SK-N-SH treated with all-trans-retinoic acid at 6 μM for 48 hours (cell line): ENCODE data around the gene SDK2.

Experiments used
- ATAC-seq: fragments of 200-7000 bp; cut with Tn5 transposase; 3 replicates; pipeline ENCODE4 v1.9.1; 2020; ENCODE audit warnings: mild to moderate bottlenecking, moderate library complexity
- ARNTL ChIP-seq: fragments of 450-650 bp; formaldehyde crosslinking; IDR thresholded peaks from 2 replicates; pipeline ENCODE4 v1.5.0; 2020; ENCODE audit warnings: low read depth, mild to moderate bottlenecking, moderate library complexity, borderline replicate concordance
- BACH2 ChIP-seq: fragments of 250-450 bp; sonication (Bioruptor Pico); IDR thresholded peaks from 2 replicates; pipeline ENCODE4 v1.9.0; 2021; ENCODE audit warnings: mild to moderate bottlenecking, borderline replicate concordance
- CSDC2 ChIP-seq: fragments of 250-450 bp; sonication (Bioruptor Pico); IDR thresholded peaks from 2 replicates; pipeline ENCODE4 v1.5.0; 2020; ENCODE audit warnings: mild to moderate bottlenecking, moderate library complexity
- ESRRG ChIP-seq: fragments of 250-450 bp; sonication (Bioruptor Pico); IDR thresholded peaks from 2 replicates; pipeline ENCODE4 v1.6.1; 2021; ENCODE audit warnings: mild to moderate bottlenecking
- GLIS3 ChIP-seq: fragments of 250-450 bp; sonication (Bioruptor Pico); IDR thresholded peaks from 2 replicates; pipeline ENCODE4 v1.5.0; 2020; ENCODE audit warnings: mild to moderate bottlenecking, moderate library complexity
- ISL1 ChIP-seq: fragments of 250-450 bp; sonication (Bioruptor Pico); IDR thresholded peaks from 2 replicates; pipeline ENCODE4 v2.1.2; 2022; ENCODE audit warnings: mild to moderate bottlenecking, moderate library complexity
- OSR1 ChIP-seq: fragments of 250-450 bp; sonication (Bioruptor Pico); IDR thresholded peaks from 2 replicates; pipeline ENCODE4 v1.8.0; 2022; ENCODE audit warnings: moderate library complexity, mild to moderate bottlenecking, inconsistent platforms
- PPARA ChIP-seq: fragments of 250-450 bp; sonication (Bioruptor Pico); IDR thresholded peaks from 2 replicates; pipeline ENCODE4 v1.5.0; 2020; ENCODE audit warnings: mild to moderate bottlenecking, borderline replicate concordance
- RARB ChIP-seq: fragments of 250-450 bp; sonication (Bioruptor Pico); IDR thresholded peaks from 2 replicates; pipeline ENCODE4 v1.8.0; 2021; ENCODE audit warnings: mild to moderate bottlenecking, moderate library complexity
- SNAI2 ChIP-seq: fragments of 250-450 bp; sonication (Bioruptor Pico); IDR thresholded peaks from 2 replicates; pipeline ENCODE4 v1.5.0; 2020; ENCODE audit warnings: mild to moderate bottlenecking, moderate library complexity
- TCF4 ChIP-seq: fragments of 250-450 bp; sonication (Bioruptor Pico); IDR thresholded peaks from 2 replicates; pipeline ENCODE4 v1.8.0; 2021; ENCODE audit warnings: mild to moderate bottlenecking, moderate library complexity, borderline replicate concordance
- TOX ChIP-seq: fragments of 250-450 bp; sonication (Bioruptor Pico); IDR thresholded peaks from 2 replicates; pipeline ENCODE4 v1.8.0; 2021; ENCODE audit warnings: mild to moderate bottlenecking, moderate library complexity, borderline replicate concordance
- ZC3H10 ChIP-seq: fragments of 250-450 bp; sonication (Bioruptor Pico); IDR thresholded peaks from 2 replicates; pipeline ENCODE4 v1.5.1; 2021; ENCODE audit warnings: mild to moderate bottlenecking, moderate library complexity
- ZFP3 ChIP-seq: fragments of 250-450 bp; sonication (Bioruptor Pico); IDR thresholded peaks from 2 replicates; pipeline ENCODE4 v1.5.0; 2020; ENCODE audit warnings: mild to moderate bottlenecking, moderate library complexity
- ZFP30 ChIP-seq: fragments of 450-650 bp; formaldehyde crosslinking; IDR thresholded peaks from 2 replicates; pipeline ENCODE4 v1.5.0; 2022; ENCODE audit warnings: mild to moderate bottlenecking, moderate library complexity
- ZNF565 ChIP-seq: fragments of 450-650 bp; formaldehyde crosslinking; conservative IDR thresholded peaks from 2 replicates; pipeline ENCODE4 v1.5.0; 2020; ENCODE audit warnings: low read depth, mild to moderate bottlenecking, moderate library complexity
- ZNF70 ChIP-seq: fragments of 450-650 bp; formaldehyde crosslinking; IDR thresholded peaks from 2 replicates; pipeline ENCODE4 v1.5.0; 2020; ENCODE audit warnings: mild to moderate bottlenecking, moderate library complexity
- ZNF8 ChIP-seq: fragments of 450-650 bp; formaldehyde crosslinking; IDR thresholded peaks from 2 replicates; pipeline ENCODE4 v1.5.0; 2020; ENCODE audit warnings: mild to moderate bottlenecking, moderate library complexity
- TF ChIP-seq, protein P1 (sequence below): fragments of 250-450 bp; sonication (Bioruptor Pico); IDR thresholded peaks from 2 replicates; pipeline ENCODE4 v1.5.1; 2020; ENCODE audit warnings: low read depth, mild to moderate bottlenecking, moderate library complexity
- TF ChIP-seq, protein P2 (sequence below): fragments of 250-450 bp; sonication (Bioruptor Pico); IDR thresholded peaks from 2 replicates; pipeline ENCODE4 v1.8.0; 2020; ENCODE audit warnings: mild to moderate bottlenecking, moderate library complexity, borderline replicate concordance
- TF ChIP-seq, protein P3 (sequence below): fragments of 250-450 bp; sonication (Bioruptor Pico); IDR thresholded peaks from 2 replicates; pipeline ENCODE4 v1.5.1; 2021; ENCODE audit warnings: mild to moderate bottlenecking, moderate library complexity
- TF ChIP-seq, protein P4 (sequence below): fragments of 250-450 bp; sonication (Bioruptor Pico); IDR thresholded peaks from 2 replicates; pipeline ENCODE4 v1.5.0; 2020; ENCODE audit warnings: mild to moderate bottlenecking, moderate library complexity

The SDK2 gene

DNA sequence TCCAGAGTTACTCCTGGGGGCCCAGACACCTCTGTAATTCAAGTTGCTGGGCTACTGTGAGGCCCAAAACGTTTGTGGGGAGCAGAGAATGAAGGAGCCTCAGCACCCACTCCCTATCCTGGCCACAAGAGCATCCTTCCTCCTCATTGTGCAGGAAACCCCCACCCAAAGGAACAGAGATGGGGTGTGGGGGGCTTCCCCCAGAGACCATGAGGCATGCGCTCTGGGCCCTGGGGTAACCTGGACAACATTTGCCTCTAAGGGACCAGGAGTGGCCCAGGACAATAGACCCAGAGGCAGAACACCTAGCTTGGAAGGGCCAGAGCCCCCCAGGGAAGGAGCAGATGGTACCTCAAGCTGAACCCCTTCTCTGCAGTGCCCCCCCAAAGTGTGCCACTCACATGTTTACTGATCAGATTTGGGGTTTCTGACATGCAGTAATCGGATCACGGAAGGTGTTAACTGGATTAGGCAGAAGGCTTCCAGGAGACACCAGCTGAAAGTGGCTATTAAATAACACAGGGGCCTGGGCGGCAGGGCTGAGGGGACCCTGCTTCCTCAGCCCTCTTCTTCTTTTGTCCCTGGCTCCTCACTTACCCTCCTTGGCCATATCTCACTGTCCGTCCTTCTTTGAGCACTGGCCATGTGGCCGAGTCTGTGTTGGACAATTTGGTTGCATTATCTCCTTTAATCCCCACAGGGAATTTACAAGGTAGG, 50.8 kb downstream of the SDK2 start:
- ATAC-seq, result no peak
- TF ChIP-seq TCF4 (CRISPR knock-in tag), result no peak
- TF ChIP-seq OSR1 (CRISPR knock-in tag), result no peak
- TF ChIP-seq TOX, result no peak
- no peak for TF ChIP-seq CSDC2 (CRISPR knock-in tag)

DNA sequence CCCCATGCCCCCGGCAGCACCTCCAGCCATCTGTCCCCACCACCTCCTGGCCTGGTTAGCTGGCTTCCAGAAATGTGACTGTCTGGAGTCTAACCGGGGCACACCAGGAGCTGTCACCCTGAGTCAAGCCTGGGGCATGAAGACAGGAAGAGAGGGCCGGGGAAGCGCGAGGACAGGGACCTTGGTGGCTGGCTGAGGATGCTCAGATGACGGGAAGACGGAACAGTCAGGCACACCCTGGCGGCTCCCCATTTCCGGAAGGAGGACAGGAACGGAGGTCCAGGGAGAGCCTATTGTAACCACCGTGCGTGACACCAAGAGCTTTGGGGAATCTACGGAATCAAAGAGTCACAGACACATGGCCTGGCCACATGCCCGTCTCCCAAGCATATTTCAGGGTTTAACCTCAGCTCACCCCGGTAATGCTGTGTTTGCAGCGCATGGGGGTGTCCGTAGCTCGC, 51.7 kb downstream of the SDK2 start:
- no peak for TF ChIP-seq ZFP3 (CRISPR knock-in tag)
- TF ChIP-seq ISL1 (CRISPR knock-in tag), result no peak
- TF ChIP-seq TOX, result no peak
- TF ChIP-seq, protein P1, sequence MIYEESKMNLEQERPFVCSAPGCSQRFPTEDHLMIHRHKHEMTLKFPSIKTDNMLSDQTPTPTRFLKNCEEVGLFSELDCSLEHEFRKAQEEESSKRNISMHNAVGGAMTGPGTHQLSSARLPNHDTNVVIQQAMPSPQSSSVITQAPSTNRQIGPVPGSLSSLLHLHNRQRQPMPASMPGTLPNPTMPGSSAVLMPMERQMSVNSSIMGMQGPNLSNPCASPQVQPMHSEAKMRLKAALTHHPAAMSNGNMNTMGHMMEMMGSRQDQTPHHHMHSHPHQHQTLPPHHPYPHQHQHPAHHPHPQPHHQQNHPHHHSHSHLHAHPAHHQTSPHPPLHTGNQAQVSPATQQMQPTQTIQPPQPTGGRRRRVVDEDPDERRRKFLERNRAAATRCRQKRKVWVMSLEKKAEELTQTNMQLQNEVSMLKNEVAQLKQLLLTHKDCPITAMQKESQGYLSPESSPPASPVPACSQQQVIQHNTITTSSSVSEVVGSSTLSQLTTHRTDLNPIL (CRISPR knock-in tag), result no peak
- no peak for TF ChIP-seq ZNF8 (CRISPR knock-in tag)
- TF ChIP-seq CSDC2 (CRISPR knock-in tag), result no peak
- TF ChIP-seq RARB, result no peak
- no peak for TF ChIP-seq BACH2 (CRISPR knock-in tag)
- no peak for TF ChIP-seq ZFP30
- TF ChIP-seq ZNF565 (CRISPR knock-in tag), result no peak
- TF ChIP-seq ZC3H10 (CRISPR knock-in tag), result no peak
- TF ChIP-seq SNAI2, result no peak
- ATAC-seq, result no peak

DNA sequence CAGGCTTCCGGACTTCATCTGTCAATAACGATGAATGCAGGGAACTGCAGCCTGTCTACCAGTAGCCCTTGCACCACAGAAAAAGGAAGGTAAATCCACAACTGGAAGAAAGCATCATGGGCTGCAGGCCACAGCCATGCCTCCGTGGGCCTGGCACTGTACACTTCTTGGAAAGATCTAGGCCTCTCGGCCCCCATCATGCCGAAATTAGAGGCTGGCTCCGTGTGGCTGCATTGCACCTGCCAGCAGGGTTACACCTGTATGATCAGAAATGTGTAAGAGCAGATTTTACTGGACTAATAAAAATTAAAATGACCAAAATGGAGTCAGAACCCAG, 52.2 kb downstream of the SDK2 start:
- no peak for TF ChIP-seq ZNF8 (CRISPR knock-in tag)
- no peak for TF ChIP-seq ZNF565 (CRISPR knock-in tag)
- no peak for TF ChIP-seq ZFP30
- TF ChIP-seq CSDC2 (CRISPR knock-in tag), result no peak
- TF ChIP-seq, protein P2, sequence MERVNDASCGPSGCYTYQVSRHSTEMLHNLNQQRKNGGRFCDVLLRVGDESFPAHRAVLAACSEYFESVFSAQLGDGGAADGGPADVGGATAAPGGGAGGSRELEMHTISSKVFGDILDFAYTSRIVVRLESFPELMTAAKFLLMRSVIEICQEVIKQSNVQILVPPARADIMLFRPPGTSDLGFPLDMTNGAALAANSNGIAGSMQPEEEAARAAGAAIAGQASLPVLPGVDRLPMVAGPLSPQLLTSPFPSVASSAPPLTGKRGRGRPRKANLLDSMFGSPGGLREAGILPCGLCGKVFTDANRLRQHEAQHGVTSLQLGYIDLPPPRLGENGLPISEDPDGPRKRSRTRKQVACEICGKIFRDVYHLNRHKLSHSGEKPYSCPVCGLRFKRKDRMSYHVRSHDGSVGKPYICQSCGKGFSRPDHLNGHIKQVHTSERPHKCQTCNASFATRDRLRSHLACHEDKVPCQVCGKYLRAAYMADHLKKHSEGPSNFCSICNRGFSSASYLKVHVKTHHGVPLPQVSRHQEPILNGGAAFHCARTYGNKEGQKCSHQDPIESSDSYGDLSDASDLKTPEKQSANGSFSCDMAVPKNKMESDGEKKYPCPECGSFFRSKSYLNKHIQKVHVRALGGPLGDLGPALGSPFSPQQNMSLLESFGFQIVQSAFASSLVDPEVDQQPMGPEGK (CRISPR knock-in tag), result no peak
- TF ChIP-seq, protein P1 (CRISPR knock-in tag), result no peak
- no peak for TF ChIP-seq GLIS3 (CRISPR knock-in tag)
- TF ChIP-seq ISL1 (CRISPR knock-in tag), result no peak
- TF ChIP-seq, protein P3, sequence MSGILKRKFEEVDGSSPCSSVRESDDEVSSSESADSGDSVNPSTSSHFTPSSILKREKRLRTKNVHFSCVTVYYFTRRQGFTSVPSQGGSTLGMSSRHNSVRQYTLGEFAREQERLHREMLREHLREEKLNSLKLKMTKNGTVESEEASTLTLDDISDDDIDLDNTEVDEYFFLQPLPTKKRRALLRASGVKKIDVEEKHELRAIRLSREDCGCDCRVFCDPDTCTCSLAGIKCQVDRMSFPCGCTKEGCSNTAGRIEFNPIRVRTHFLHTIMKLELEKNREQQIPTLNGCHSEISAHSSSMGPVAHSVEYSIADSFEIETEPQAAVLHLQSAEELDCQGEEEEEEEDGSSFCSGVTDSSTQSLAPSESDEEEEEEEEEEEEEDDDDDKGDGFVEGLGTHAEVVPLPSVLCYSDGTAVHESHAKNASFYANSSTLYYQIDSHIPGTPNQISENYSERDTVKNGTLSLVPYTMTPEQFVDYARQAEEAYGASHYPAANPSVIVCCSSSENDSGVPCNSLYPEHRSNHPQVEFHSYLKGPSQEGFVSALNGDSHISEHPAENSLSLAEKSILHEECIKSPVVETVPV, result no peak
- TF ChIP-seq SNAI2, result no peak
- TF ChIP-seq TCF4 (CRISPR knock-in tag), result no peak
- TF ChIP-seq ESRRG, result no peak
- TF ChIP-seq TOX, result no peak
- TF ChIP-seq ZNF70 (CRISPR knock-in tag), result no peak
- no peak for TF ChIP-seq PPARA (CRISPR knock-in tag)
- ATAC-seq, result no peak

DNA sequence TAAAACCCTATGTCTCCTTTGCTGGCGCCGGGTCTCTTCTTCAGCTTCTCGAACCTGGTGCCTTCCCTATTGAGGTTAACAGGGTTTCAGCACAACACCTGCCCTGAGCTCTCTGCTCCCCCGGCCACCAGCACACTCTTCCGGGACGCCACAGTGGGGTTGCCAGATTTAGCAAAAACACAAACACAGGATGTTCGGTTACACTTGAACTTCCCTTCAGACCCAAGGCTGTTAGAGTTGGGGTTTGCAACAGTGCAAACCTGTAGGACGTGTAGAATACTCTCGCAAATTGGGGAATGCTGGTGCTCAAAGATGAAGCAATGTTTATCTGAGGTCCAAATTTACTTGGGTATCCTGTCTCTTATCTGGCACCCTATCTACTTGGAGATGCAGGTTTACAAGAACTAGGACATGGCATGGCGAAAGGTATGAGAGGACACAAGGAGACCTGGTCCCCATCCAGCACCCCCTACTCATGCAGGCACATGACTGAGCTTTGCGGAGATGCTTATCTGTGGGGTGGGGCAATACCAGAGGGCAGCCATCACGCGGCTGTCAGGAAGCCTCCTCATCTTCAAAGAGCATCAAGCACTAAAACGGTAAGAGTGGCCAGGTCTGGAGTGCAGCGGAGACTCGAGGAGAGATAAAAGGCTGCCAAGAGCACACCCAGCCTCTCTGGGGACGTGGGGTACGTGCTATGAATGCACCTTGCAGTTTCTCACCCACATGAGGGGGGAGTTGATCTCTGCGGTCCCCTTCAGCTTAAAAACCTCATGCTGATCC, 52.8 kb downstream of the SDK2 start:
- TF ChIP-seq ZNF565 (CRISPR knock-in tag) (no peak), SNAI2 (no peak), RARB (no peak), OSR1 (CRISPR knock-in tag) (no peak), ARNTL (CRISPR knock-in tag) (no peak), ZFP3 (CRISPR knock-in tag) (no peak), PPARA (CRISPR knock-in tag) (no peak), ISL1 (CRISPR knock-in tag) (no peak), ZC3H10 (CRISPR knock-in tag) (no peak), GLIS3 (CRISPR knock-in tag) (no peak), ZNF70 (CRISPR knock-in tag) (no peak)
- TF ChIP-seq, protein P2 (CRISPR knock-in tag), result no peak
- TF ChIP-seq, protein P4, sequence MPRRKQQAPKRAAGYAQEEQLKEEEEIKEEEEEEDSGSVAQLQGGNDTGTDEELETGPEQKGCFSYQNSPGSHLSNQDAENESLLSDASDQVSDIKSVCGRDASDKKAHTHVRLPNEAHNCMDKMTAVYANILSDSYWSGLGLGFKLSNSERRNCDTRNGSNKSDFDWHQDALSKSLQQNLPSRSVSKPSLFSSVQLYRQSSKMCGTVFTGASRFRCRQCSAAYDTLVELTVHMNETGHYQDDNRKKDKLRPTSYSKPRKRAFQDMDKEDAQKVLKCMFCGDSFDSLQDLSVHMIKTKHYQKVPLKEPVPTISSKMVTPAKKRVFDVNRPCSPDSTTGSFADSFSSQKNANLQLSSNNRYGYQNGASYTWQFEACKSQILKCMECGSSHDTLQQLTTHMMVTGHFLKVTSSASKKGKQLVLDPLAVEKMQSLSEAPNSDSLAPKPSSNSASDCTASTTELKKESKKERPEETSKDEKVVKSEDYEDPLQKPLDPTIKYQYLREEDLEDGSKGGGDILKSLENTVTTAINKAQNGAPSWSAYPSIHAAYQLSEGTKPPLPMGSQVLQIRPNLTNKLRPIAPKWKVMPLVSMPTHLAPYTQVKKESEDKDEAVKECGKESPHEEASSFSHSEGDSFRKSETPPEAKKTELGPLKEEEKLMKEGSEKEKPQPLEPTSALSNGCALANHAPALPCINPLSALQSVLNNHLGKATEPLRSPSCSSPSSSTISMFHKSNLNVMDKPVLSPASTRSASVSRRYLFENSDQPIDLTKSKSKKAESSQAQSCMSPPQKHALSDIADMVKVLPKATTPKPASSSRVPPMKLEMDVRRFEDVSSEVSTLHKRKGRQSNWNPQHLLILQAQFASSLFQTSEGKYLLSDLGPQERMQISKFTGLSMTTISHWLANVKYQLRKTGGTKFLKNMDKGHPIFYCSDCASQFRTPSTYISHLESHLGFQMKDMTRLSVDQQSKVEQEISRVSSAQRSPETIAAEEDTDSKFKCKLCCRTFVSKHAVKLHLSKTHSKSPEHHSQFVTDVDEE (CRISPR knock-in tag), result no peak
- no peak for ATAC-seq
